Measurements from ENCODE around the gene TP53AIP1. TPM values are rescaled to one million over a fixed set of nuclear protein-coding genes. Genes with fewer than 3 reads are reported as not detected.
A peak's percentile ranks its signal among the peaks of the same experiment; 100 is the strongest.

The TP53AIP1 gene
- total RNA-seq, 1 experiment from 2014 or later, result not detected

DNA sequence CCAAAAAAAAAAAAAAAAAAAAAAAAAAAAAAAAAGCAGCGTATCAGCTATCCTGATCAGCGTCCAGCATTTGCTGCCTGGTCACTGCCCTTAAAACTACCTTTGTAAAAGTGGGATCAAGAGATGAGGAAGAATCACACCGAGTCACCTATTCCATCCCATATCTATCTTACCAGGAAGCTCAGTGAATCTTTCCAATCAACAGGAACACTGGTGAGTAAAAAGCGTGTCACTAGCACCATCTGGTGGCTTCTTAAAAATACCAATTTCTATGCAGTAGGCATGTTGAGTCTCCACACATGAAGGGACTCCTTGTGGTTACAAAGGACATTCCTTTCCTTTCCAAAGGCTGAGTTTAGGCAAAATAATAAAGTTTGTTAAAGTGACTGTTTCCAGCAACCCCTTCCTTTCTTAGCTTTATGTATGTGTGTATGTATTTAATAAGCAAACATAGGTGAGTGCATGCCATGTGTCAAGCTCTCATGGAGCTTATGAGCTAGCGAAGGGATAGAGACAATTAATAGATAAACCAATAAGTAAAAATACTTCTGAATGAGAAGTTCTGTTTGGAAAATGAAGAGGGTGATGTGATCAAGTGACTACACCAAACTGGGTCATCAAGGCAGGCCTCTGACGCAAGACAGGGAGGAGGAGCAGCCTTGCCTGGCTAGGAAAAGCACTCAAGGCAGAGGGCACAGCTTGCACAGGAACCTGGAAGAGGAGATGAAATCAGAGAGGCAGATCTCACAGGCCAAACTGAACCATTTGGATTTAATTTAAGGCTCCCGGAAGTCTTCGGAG lies 13.9 kb upstream of the TP53AIP1 start:
- H3K36me3 ChIP-seq, result no peaks in the 10 kb centered on the region
- no peaks in the 10 kb centered on the region for H3K27me3 ChIP-seq (replicated peaks)
- H3K9me3 ChIP-seq (replicated peaks), result no peaks in the 10 kb centered on the region
- H3K4me3 ChIP-seq, result no peak overlapping the region
- H3K4me1 ChIP-seq (replicated peaks), result no peaks in the 10 kb centered on the region
- DNase-seq (ENCODE audit: low read depth in 1 of 2, low spot score in 2 of 2), result peak in 1 of 2 experiments; percentile 37
- H3K27ac ChIP-seq, result no peak overlapping the region

GRCh38 chr11:128955636-128956035 lies 13.0 kb upstream of the TP53AIP1 start:
- Histone ChIP-seq H3K27ac (no peak overlapping the region), H3K36me3 (no peaks in the 10 kb centered on the region)

DNA sequence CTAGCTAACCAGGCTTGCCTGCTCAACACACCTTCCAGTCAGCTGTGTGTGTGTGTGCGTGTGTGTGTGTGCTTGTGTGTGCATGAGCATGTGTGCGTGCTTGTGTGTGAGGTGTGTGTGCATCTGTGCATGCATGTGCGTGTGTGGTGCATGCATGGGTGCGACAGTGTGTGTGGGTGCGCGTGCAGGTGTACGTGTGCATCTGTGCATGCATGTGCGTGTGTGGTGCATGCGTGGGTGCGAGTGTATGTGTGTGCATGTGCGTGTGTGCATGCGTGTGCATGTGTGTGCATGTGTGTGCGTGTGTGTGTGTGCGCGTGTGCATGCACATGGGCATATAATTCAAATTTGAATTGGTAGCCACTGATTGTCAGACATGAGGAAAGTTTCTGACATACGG lies 10.5 kb upstream of the TP53AIP1 start:
- no peak overlapping the region for H3K27ac ChIP-seq
- H3K36me3 ChIP-seq, result no peaks in the 10 kb centered on the region
- no peak for DNase-seq (ENCODE audit: low read depth in 1 of 2, low spot score in 2 of 2)
- H3K4me3 ChIP-seq, result no peak overlapping the region
- H3K27me3 ChIP-seq (replicated peaks), result no peaks in the 10 kb centered on the region
- no peaks in the 10 kb centered on the region for H3K4me1 ChIP-seq (replicated peaks)
- H3K9me3 ChIP-seq (replicated peaks), result no peaks in the 10 kb centered on the region

More at GRCh38 chr11:128955636-128956035, 13.0 kb upstream of the TP53AIP1 start:
- no peak for DNase-seq (ENCODE audit: low read depth in 1 of 2, low spot score in 2 of 2)
- no peaks in the 10 kb centered on the region for H3K9me3 ChIP-seq (replicated peaks)
- H3K4me1 ChIP-seq (replicated peaks), result no peaks in the 10 kb centered on the region
- H3K4me3 ChIP-seq, result no peak overlapping the region
- no peaks in the 10 kb centered on the region for H3K27me3 ChIP-seq (replicated peaks)

- Histone ChIP-seq H3K27ac (no peak overlapping the region), H3K4me1 (replicated peaks) (no peaks in the 10 kb centered on the region), H3K27me3 (replicated peaks) (no peaks in the 10 kb centered on the region), H3K9me3 (replicated peaks) (no peaks in the 10 kb centered on the region), H3K4me3 (no peak overlapping the region), H3K36me3 (no peaks in the 10 kb centered on the region)
- DNase-seq (ENCODE audit: low read depth in 1 of 2, low spot score in 2 of 2), result no peak
Observed at GRCh38 chr11:128949791-128950454, 7.3 kb upstream of the TP53AIP1 start.

GRCh38 chr11:128948583-128948982 lies 5.9 kb upstream of the TP53AIP1 start:
- Histone ChIP-seq H3K27ac (no peak overlapping the region), H3K27me3 (replicated peaks) (no peaks in the 10 kb centered on the region), H3K4me3 (no peak overlapping the region), H3K36me3 (no peaks in the 10 kb centered on the region), H3K4me1 (replicated peaks) (no peaks in the 10 kb centered on the region), H3K9me3 (replicated peaks) (no peaks in the 10 kb centered on the region)
- DNase-seq (ENCODE audit: low read depth in 1 of 2, low spot score in 2 of 2), result no peak

DNA sequence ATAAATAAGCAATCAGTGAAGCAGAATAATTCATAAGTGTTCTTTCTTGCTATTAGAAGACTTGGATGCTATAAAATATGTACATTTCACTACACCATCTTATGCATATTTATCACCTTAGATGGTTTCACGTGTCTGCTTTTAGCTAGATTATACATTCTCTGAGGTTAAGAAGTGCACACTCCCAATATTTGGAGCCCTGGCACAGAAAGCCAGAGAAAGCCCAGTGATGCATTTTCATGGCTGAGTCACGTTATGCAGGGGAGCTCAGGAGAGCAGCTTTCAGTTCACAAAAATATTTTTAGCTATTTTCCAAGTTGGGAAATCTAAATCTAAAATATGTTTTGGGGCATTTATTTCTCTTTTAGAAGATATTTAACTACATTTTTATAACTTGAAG lies 5.1 kb upstream of the TP53AIP1 start:
- DNase-seq (ENCODE audit: low read depth in 1 of 2, low spot score in 2 of 2), result no peak
- H3K36me3 ChIP-seq, result no peaks in the 10 kb centered on the region
- H3K4me3 ChIP-seq, result no peak overlapping the region
- H3K9me3 ChIP-seq (replicated peaks), result no peaks in the 10 kb centered on the region
- H3K4me1 ChIP-seq (replicated peaks), result no peaks in the 10 kb centered on the region
- H3K27ac ChIP-seq, result no peak overlapping the region
- no peaks in the 10 kb centered on the region for H3K27me3 ChIP-seq (replicated peaks)

DNA sequence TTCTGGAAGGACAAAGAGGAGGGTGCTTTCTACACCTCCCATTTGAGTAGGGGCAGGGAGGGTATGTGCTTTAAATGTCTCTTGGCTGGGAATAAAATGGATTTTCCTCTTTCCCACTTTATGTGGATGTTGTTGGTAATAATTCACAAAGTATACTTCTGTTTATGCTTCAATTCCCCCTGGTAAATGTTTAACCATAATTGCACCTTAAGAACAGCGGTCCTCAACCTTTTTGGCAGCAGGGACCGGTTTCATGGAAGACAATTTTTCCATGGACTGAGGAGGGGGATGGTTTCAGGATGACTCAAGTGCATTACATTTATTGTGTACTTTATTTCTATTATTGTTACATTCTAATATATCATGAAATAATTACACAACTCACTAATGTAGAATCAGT lies 4.0 kb upstream of the TP53AIP1 start:
- Histone ChIP-seq H3K27ac (no peak overlapping the region), H3K4me3 (no peak overlapping the region), H3K4me1 (replicated peaks) (no peaks in the 10 kb centered on the region), H3K9me3 (replicated peaks) (no peaks in the 10 kb centered on the region), H3K27me3 (replicated peaks) (no peaks in the 10 kb centered on the region), H3K36me3 (no peaks in the 10 kb centered on the region)
- DNase-seq (ENCODE audit: low read depth in 1 of 2, low spot score in 2 of 2), result no peak

- Histone ChIP-seq H3K36me3 (no peaks in the 10 kb centered on the region), H3K27me3 (replicated peaks) (no peaks in the 10 kb centered on the region), H3K27ac (no peak overlapping the region), H3K4me1 (replicated peaks) (no peaks in the 10 kb centered on the region), H3K4me3 (no peak overlapping the region), H3K9me3 (replicated peaks) (no peaks in the 10 kb centered on the region)
- DNase-seq (ENCODE audit: low read depth in 1 of 2, low spot score in 2 of 2), result no peak
Observed at GRCh38 chr11:128943428-128943976, 831 bp upstream of the TP53AIP1 start.

GRCh38 chr11:128942272-128942612 lies 429 bp downstream of the TP53AIP1 start:
- Histone ChIP-seq H3K27ac (no peak overlapping the region), H3K4me1 (replicated peaks) (no peaks in the 10 kb centered on the region), H3K27me3 (replicated peaks) (no peaks in the 10 kb centered on the region), H3K4me3 (no peak overlapping the region), H3K36me3 (no peaks in the 10 kb centered on the region), H3K9me3 (replicated peaks) (no peaks in the 10 kb centered on the region)
- no peak for DNase-seq (ENCODE audit: low read depth in 1 of 2, low spot score in 2 of 2)

- no peaks in the 10 kb centered on the region for H3K9me3 ChIP-seq (replicated peaks)
- H3K27me3 ChIP-seq (replicated peaks), result no peaks in the 10 kb centered on the region
- H3K4me3 ChIP-seq, result no peak overlapping the region
- H3K27ac ChIP-seq, result no peak overlapping the region
- no peak for DNase-seq (ENCODE audit: low read depth in 1 of 2, low spot score in 2 of 2)
- H3K4me1 ChIP-seq (replicated peaks), result no peaks in the 10 kb centered on the region
- no peaks in the 10 kb centered on the region for H3K36me3 ChIP-seq
Observed at GRCh38 chr11:128941573-128942271, 949 bp downstream of the TP53AIP1 start.

DNA sequence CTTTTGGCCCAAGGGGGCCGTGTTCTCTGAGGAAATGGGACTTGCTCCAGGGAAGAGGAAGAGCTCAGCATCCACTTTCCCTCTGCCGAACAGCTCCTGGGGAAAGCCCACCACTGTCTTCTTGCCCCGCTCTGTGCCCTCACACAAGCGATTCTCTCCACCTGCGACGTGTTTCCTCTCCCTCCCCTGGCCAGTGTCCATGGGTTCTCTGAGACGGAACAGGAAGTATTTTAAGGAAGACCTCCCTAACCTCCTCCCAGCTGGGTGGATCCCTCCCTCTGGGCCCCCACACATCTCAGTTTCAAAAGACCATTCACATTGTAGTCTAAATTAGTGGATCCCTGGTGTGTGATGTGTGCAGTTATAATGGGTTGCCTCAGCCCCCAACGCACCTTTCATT lies 1.6 kb downstream of the TP53AIP1 start:
- H3K27me3 ChIP-seq (replicated peaks), result no peaks in the 10 kb centered on the region
- DNase-seq (ENCODE audit: low read depth in 1 of 2, low spot score in 2 of 2), result no peak
- no peak overlapping the region for H3K4me3 ChIP-seq
- no peaks in the 10 kb centered on the region for H3K36me3 ChIP-seq
- no peaks in the 10 kb centered on the region for H3K4me1 ChIP-seq (replicated peaks)
- no peaks in the 10 kb centered on the region for H3K9me3 ChIP-seq (replicated peaks)
- H3K27ac ChIP-seq, result no peak overlapping the region

- no peaks in the 10 kb centered on the region for H3K36me3 ChIP-seq
- no peaks in the 10 kb centered on the region for H3K27me3 ChIP-seq (replicated peaks)
- no peak overlapping the region for H3K27ac ChIP-seq
- no peak for DNase-seq (ENCODE audit: low read depth in 1 of 2, low spot score in 2 of 2)
- no peak overlapping the region for H3K4me3 ChIP-seq
- no peaks in the 10 kb centered on the region for H3K4me1 ChIP-seq (replicated peaks)
- H3K9me3 ChIP-seq (replicated peaks), result no peaks in the 10 kb centered on the region
Observed at GRCh38 chr11:128940603-128941002, 2.1 kb downstream of the TP53AIP1 start.

- no peak overlapping the region for H3K4me3 ChIP-seq
- H3K9me3 ChIP-seq (replicated peaks), result no peaks in the 10 kb centered on the region
- no peaks in the 10 kb centered on the region for H3K36me3 ChIP-seq
- no peaks in the 10 kb centered on the region for H3K27me3 ChIP-seq (replicated peaks)
- no peak for DNase-seq (ENCODE audit: low read depth in 1 of 2, low spot score in 2 of 2)
- H3K27ac ChIP-seq, result no peak overlapping the region
- H3K4me1 ChIP-seq (replicated peaks), result no peaks in the 10 kb centered on the region
Observed at GRCh38 chr11:128940156-128940555, 2.5 kb downstream of the TP53AIP1 start.

GRCh38 chr11:128939591-128939990 lies 3.1 kb downstream of the TP53AIP1 start:
- H3K27me3 ChIP-seq (replicated peaks), result no peaks in the 10 kb centered on the region
- H3K4me1 ChIP-seq (replicated peaks), result no peaks in the 10 kb centered on the region
- H3K36me3 ChIP-seq, result no peaks in the 10 kb centered on the region
- no peaks in the 10 kb centered on the region for H3K9me3 ChIP-seq (replicated peaks)
- no peak overlapping the region for H3K4me3 ChIP-seq
- DNase-seq (ENCODE audit: low read depth in 1 of 2, low spot score in 2 of 2), result no peak
- no peak overlapping the region for H3K27ac ChIP-seq
